ENCODE measurements around the gene ST6GALNAC5. TPM values are rescaled to one million over a fixed set of nuclear protein-coding genes. Genes with fewer than 3 reads are reported as not detected.

The ST6GALNAC5 gene
- total RNA-seq, 4 donors from 2014 or later, result 0.49 to 14.1 (median 2.1) TPM

- TF ChIP-seq POLR2AphosphoS5 (IDR thresholded peaks at IDR 0.05), result no peak
- no peak for TF ChIP-seq POLR2A (IDR thresholded peaks at IDR 0.05)
- no peak for TF ChIP-seq EP300 (IDR thresholded peaks at IDR 0.05)
- TF ChIP-seq, protein P1, sequence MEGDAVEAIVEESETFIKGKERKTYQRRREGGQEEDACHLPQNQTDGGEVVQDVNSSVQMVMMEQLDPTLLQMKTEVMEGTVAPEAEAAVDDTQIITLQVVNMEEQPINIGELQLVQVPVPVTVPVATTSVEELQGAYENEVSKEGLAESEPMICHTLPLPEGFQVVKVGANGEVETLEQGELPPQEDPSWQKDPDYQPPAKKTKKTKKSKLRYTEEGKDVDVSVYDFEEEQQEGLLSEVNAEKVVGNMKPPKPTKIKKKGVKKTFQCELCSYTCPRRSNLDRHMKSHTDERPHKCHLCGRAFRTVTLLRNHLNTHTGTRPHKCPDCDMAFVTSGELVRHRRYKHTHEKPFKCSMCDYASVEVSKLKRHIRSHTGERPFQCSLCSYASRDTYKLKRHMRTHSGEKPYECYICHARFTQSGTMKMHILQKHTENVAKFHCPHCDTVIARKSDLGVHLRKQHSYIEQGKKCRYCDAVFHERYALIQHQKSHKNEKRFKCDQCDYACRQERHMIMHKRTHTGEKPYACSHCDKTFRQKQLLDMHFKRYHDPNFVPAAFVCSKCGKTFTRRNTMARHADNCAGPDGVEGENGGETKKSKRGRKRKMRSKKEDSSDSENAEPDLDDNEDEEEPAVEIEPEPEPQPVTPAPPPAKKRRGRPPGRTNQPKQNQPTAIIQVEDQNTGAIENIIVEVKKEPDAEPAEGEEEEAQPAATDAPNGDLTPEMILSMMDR (IDR thresholded peaks at IDR 0.05), result no peak
Measured at GRCh38 chr1:77037038-77037437, 169.8 kb downstream of the ST6GALNAC5 start.

GRCh38 chr1:77038000-77038399 lies 170.7 kb downstream of the ST6GALNAC5 start:
- Histone ChIP-seq H3K4me3 (no peak overlapping the region), H3K4me1 (no peaks in the 10 kb centered on the region), H3K36me3 (no peaks in the 10 kb centered on the region), H3K9me3 (no peaks in the 10 kb centered on the region), H3K27me3 (no peaks in the 10 kb centered on the region), H3K27ac (no peak overlapping the region)
- 40% methylated on average over 1 of the region's 1 CpG for WGBS
- no peak for DNase-seq (ENCODE audit: low spot score in 2 of 2)
- TF ChIP-seq EP300 (IDR thresholded peaks at IDR 0.05) (no peak), POLR2A (IDR thresholded peaks at IDR 0.05) (no peak), POLR2AphosphoS5 (IDR thresholded peaks at IDR 0.05) (no peak)
- TF ChIP-seq, protein P1 (IDR thresholded peaks at IDR 0.05), result no peak

More at GRCh38 chr1:77037038-77037437, 169.8 kb downstream of the ST6GALNAC5 start:
- Histone ChIP-seq H3K4me3 (no peak overlapping the region), H3K9me3 (no peaks in the 10 kb centered on the region), H3K27me3 (no peaks in the 10 kb centered on the region), H3K36me3 (no peaks in the 10 kb centered on the region), H3K4me1 (no peaks in the 10 kb centered on the region), H3K27ac (no peak overlapping the region)
- DNase-seq (ENCODE audit: low spot score in 2 of 2), result no peak

- Histone ChIP-seq H3K27me3 (no peaks in the 10 kb centered on the region), H3K9me3 (no peaks in the 10 kb centered on the region), H3K27ac (no peak overlapping the region), H3K4me3 (no peak overlapping the region), H3K4me1 (no peaks in the 10 kb centered on the region), H3K36me3 (no peaks in the 10 kb centered on the region)
- TF ChIP-seq POLR2A (IDR thresholded peaks at IDR 0.05) (no peak), POLR2AphosphoS5 (IDR thresholded peaks at IDR 0.05) (no peak), EP300 (IDR thresholded peaks at IDR 0.05) (no peak)
- TF ChIP-seq, protein P1 (IDR thresholded peaks at IDR 0.05), result no peak
- 85% methylated on average over 1 of the region's 1 CpG for WGBS
- DNase-seq (ENCODE audit: low spot score in 2 of 2), result no peak
Measured at GRCh38 chr1:77039111-77039510, 171.8 kb downstream of the ST6GALNAC5 start.

DNA sequence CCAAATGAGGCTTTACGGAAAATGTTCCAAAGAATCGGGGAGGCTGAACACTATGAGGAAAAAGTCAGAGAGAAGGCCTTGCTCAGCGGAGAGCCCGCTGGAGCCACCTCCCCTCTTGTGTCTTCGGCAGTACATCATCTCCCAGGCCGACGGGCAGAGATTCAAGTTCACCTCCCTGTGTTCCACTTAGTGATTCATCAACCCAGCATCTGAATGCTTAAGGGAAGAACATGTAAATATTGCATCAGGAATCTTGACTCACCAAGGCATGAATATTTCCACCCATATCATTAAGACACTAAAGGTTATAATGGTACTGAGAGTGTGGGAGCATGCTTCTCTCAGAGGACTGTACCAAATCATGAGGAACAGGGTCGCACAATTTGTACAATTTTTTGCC lies 172.5 kb downstream of the ST6GALNAC5 start:
- WGBS, result 72% methylated on average over 8 of the region's 8 CpGs
- DNase-seq (ENCODE audit: low spot score in 2 of 2), result no peak
- Histone ChIP-seq H3K9me3 (no peaks in the 10 kb centered on the region), H3K27ac (no peak overlapping the region), H3K4me1 (no peaks in the 10 kb centered on the region), H3K4me3 (no peak overlapping the region), H3K27me3 (no peaks in the 10 kb centered on the region), H3K36me3 (no peaks in the 10 kb centered on the region)
- TF ChIP-seq POLR2AphosphoS5 (IDR thresholded peaks at IDR 0.05) (no peak), EP300 (IDR thresholded peaks at IDR 0.05) (no peak), POLR2A (IDR thresholded peaks at IDR 0.05) (no peak)
- TF ChIP-seq, protein P1 (IDR thresholded peaks at IDR 0.05), result no peak

DNA sequence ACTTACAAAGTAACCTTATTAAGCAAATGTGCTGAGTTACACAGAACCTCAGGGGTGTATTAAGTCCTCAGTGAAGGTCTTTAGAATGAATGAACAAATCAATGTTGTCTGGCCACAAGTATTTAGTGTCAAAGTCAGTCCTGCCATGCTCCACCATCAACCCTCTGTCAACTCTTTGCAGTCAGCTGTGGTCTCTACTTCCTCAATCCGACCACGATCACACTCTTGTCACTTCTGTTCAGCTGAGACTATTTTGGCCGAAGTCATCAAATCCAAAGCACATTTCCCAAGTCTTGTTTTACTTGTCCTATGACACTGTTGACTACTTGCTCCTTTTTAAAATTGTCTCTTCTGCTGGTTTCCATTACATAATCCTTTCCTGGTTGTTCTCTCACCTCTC lies 173.5 kb downstream of the ST6GALNAC5 start:
- Histone ChIP-seq H3K27ac (no peak overlapping the region), H3K4me3 (no peak overlapping the region), H3K27me3 (no peaks in the 10 kb centered on the region), H3K36me3 (no peaks in the 10 kb centered on the region), H3K9me3 (no peaks in the 10 kb centered on the region), H3K4me1 (no peaks in the 10 kb centered on the region)
- 71% methylated on average over 3 of the region's 3 CpGs for WGBS
- DNase-seq (ENCODE audit: low spot score in 2 of 2), result no peak
- no peak for TF ChIP-seq EP300 (IDR thresholded peaks at IDR 0.05)
- TF ChIP-seq, protein P1 (IDR thresholded peaks at IDR 0.05), result no peak
- TF ChIP-seq POLR2A (IDR thresholded peaks at IDR 0.05), result no peak
- no peak for TF ChIP-seq POLR2AphosphoS5 (IDR thresholded peaks at IDR 0.05)

Measured in suprapubic skin (tissue), 4 donors.